GM10248 (cell line): ENCODE data around the gene DAB2IP.

Source experiments
- CTCF ChIA-PET: fragments of 300-600 bp; sonication (Branson Sonifier 250); formaldehyde crosslinking; extraction: SDS; loops from one replicate; lab custom pipeline; 2021; ENCODE audit warnings: antibody characterized with exemption; lab: Yijun Ruan, JAX
- POLR2A ChIA-PET: fragments of 350-650 bp; sonication (Branson Sonifier 250); formaldehyde crosslinking; extraction: SDS; loops from one replicate; lab custom pipeline; 2020; ENCODE audit warnings: antibody characterized with exemption; lab: Yijun Ruan, JAX
- DNase-seq: peaks from one replicate; pipeline ENCODE4 v3.0.0; 2012; ENCODE audit errors: extremely low spot score
- CTCF ChIP-seq: IDR thresholded peaks from 2 replicates; pipeline ENCODE4 v1.5.1; 2012; ENCODE audit warnings: mild to moderate bottlenecking, low read depth; ENCODE audit errors: extremely low read depth, missing control alignments, control extremely low read depth

DAB2IP gene

GRCh38 chr9:121692606-121693387 lies 41.4 kb downstream of the DAB2IP start:
- ChIA-PET CTCF (interaction anchor here (1.0 to 3.8 kb wide), 4 partner anchors 9 to 147 kb away, joined by 3 to 13 read pairs (median 5); no protein-coding TSS in a partner anchor), POLR2A (no interaction called here)
- no peak for TF ChIP-seq CTCF
- no peak for DNase-seq

- ChIA-PET POLR2A (no interaction called here), CTCF (interaction anchor here (1.6 to 3.8 kb wide), 3 partner anchors 10 to 52 kb away, joined by 3 to 13 read pairs (median 6); no protein-coding TSS in a partner anchor)
- DNase-seq: no peak
- TF ChIP-seq CTCF: no peak
These were observed 41.9 kb downstream of the DAB2IP start for GRCh38 chr9:121693388-121693670.

- no peak for DNase-seq
- POLR2A ChIA-PET: no interaction called here
- CTCF ChIA-PET: interaction anchor here (0.9 to 5.2 kb wide), 5 partner anchors 10 to 147 kb away, joined by 3 to 25 read pairs (median 5); no protein-coding TSS in a partner anchor
- TF ChIP-seq CTCF: no peak
These were observed 42.6 kb downstream of the DAB2IP start for GRCh38 chr9:121694001-121694400.

GRCh38 chr9:121694600-121694999 lies 43.2 kb downstream of the DAB2IP start:
- ChIA-PET CTCF (interaction anchor here (0.9 to 5.2 kb wide), 8 partner anchors 11 to 148 kb away, joined by 3 to 25 read pairs (median 4); no protein-coding TSS in a partner anchor), POLR2A (no interaction called here)
- no peak for DNase-seq
- no peak for TF ChIP-seq CTCF

GRCh38 chr9:121696930-121697329 lies 45.5 kb downstream of the DAB2IP start:
- ChIA-PET CTCF (interaction anchor here (1.1 to 5.2 kb wide), 6 partner anchors 10 to 150 kb away, joined by 3 to 25 read pairs (median 8); no protein-coding TSS in a partner anchor), POLR2A (no interaction called here)
- DNase-seq: no peak
- TF ChIP-seq CTCF: no peak

GRCh38 chr9:121698627-121699570 lies 47.5 kb downstream of the DAB2IP start:
- DNase-seq: peak; percentile 52
- ChIA-PET POLR2A (no interaction called here), CTCF (interaction anchor here (0.9 to 5.2 kb wide), 4 partner anchors 11 to 295 kb away, joined by 3 to 25 read pairs (median 10); no protein-coding TSS in a partner anchor)
- TF ChIP-seq CTCF: no peak
